Naive thymus-derived CD8-positive, alpha-beta T cell (primary cell): ENCODE results near the gene PTPRF. TPM values are rescaled to one million over a fixed set of nuclear protein-coding genes. Genes with fewer than 3 reads are reported as not detected.

ENCODE experiments used
- ATAC-seq, 2 donors: fragments of 150-1000 bp; cut with Tn5 transposase in 1 of 2; sonication (Bioruptor Pico), chemical (Tn5 transposase) in 1 of 2; 1 replicate in 1 of 2; 2 replicates in 1 of 2; pipeline ENCODE4 v1.10.0; 2021; ENCODE audit warnings: mild to moderate bottlenecking in 2 of 2, moderate library complexity in 2 of 2
- POLR2A ChIA-PET: fragments of 350-600 bp; sonication (Branson Sonifier 250); formaldehyde crosslinking; loops from one replicate; lab custom pipeline; 2021; ENCODE audit warnings: antibody characterized with exemption; lab: Charles Lee
- DNase-seq, 10 donors: peaks; one replicate each; pipeline versions ENCODE4 v3.0.0 to v3.0.0-alpha.2; 2020 to 2022
- H3K27ac Mint-ChIP-seq, 10 donors: one replicate each; pipeline ENCODE4 v1.8.0; 2020 to 2022; ENCODE audit warnings: mild to moderate bottlenecking in 10 of 10, mixed read lengths in 10 of 10, moderate library complexity in 4 of 10, inconsistent platforms in 1 of 10
- H3K27me3 Mint-ChIP-seq, 5 donors: one replicate each; pipeline ENCODE4 v1.8.0; 2021 to 2022; ENCODE audit warnings: mixed read lengths in 5 of 5
- H3K36me3 Mint-ChIP-seq, 3 donors: one replicate each; pipeline ENCODE4 v1.8.0; 2020 to 2022; ENCODE audit warnings: mixed read lengths in 3 of 3, mild to moderate bottlenecking in 2 of 3, inconsistent platforms in 1 of 3
- H3K4me1 Mint-ChIP-seq, 4 donors: one replicate each; pipeline ENCODE4 v1.8.0; 2021 to 2022; ENCODE audit warnings: mixed read lengths in 4 of 4
- H3K4me3 Mint-ChIP-seq, 10 donors: one replicate each; pipeline ENCODE4 v1.8.0; 2020 to 2022; ENCODE audit warnings: mild to moderate bottlenecking in 10 of 10, mixed read lengths in 10 of 10, moderate library complexity in 6 of 10, inconsistent platforms in 1 of 10
- H3K9me3 Mint-ChIP-seq, 9 donors: one replicate each; pipeline ENCODE4 v1.8.0; 2020 to 2022; ENCODE audit warnings: mixed read lengths in 9 of 9, mild to moderate bottlenecking in 3 of 9, inconsistent platforms in 1 of 9, moderate library complexity in 1 of 9
- polyA plus RNA-seq, 3 donors: library from polyadenylated mRNA; unstranded; fragments of 300-500 nt; fragmentation: Illumina TruSeq; gene quantifications; one replicate each; pipeline ENCODE4 v1.2.3, GENCODE V29; 2021
- total RNA-seq, 8 experiments: library from RNA in 2 of 8; stranded (reverse) in 2 of 8; gene quantifications; one replicate each; pipeline ENCODE4 v1.2.3 and lab custom pipeline; 2021 to 2026

The PTPRF gene
- total and polyA plus RNA-seq, 5 experiments from 2014 or later: 0.08 TPM; not detected in 4

DNA sequence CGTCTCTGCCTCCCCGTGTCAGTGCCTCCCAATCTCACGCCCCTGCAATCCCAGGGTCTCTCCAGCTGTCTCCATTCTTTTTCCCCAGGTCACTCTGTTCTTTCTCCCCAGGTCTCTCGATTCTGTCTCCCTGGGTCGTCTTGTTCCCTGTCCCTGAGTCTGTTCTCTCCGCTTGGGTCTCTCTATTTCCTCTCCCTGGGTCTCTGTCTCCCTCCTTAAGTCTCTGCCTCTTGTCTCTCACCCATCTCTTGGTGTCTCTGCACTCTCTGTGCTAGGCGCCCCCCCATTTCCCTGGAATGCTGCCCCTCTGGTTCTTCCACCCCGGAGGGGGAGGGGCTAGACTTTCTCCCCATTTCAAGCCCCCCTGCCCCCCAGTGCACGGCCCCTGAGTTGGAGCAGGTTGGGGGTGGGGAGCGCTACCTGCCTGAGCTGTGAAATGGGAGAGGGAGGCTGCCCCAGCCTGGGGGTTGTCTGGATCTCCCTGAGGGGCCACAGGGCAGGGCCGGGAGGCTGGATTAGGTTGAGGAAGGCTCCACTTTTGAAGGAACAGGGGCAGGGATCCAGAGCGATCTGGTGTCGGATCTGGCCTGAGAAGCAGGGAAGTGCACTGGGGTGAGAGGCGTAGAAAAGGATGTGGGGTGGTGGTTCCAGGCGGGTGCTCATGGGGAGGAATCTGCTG, 1.4 kb downstream of the PTPRF start:
- DNase-seq (no peak), ATAC-seq (no peak)
- H3K4me3 Mint-ChIP-seq: peak overlapping the region; percentile 80 to 98 (median 90)
- POLR2A ChIA-PET: interaction anchor here (0.6 kb wide), 1 partner anchor 25 kb away, joined by 4 read pairs; no protein-coding TSS in a partner anchor
- H3K27ac Mint-ChIP-seq: peak overlapping the region in 8 of 10 donors; percentile 17 to 92 (median 70)
- peaks cover 6 to 25% (median 20%) of the 10 kb centered on the region in 4 donors for H3K4me1 Mint-ChIP-seq
- H3K27me3 Mint-ChIP-seq: peaks cover 33 to 59% (median 42%) of the 10 kb centered on the region in 5 donors
- H3K9me3 Mint-ChIP-seq: no peaks in the 10 kb centered on the region
- peaks cover 0 to 11% (median 0%) of the 10 kb centered on the region in 3 donors for H3K36me3 Mint-ChIP-seq

DNA sequence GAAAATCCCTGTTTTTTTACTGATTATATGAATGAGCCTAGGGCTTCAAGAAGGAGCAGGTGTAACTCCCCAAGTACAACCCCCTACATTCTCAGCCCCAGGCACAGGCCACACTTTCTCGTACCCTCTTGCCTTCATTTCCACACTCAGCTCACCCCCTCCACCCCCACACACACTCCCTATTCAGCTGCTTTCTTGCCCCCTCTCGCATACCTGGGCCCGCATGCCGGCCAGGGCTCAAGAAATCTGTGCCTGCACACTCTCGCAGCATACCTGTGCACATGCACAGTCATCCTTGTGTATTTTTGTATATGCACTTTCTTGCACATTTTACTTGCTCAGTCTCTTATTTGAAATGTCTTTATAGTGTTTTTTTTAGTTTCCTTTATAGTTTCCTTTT, 2.0 kb downstream of the PTPRF start:
- no peaks in the 10 kb centered on the region for H3K9me3 Mint-ChIP-seq
- H3K27ac Mint-ChIP-seq: peak overlapping the region in 3 of 10 donors; percentile 43 to 71 (median 59)
- peaks cover 32 to 59% (median 41%) of the 10 kb centered on the region in 5 donors for H3K27me3 Mint-ChIP-seq
- peaks cover 0 to 11% (median 0%) of the 10 kb centered on the region in 3 donors for H3K36me3 Mint-ChIP-seq
- H3K4me1 Mint-ChIP-seq: peaks cover 9 to 25% (median 21%) of the 10 kb centered on the region in 4 donors
- DNase-seq: no peak
- H3K4me3 Mint-ChIP-seq: peak overlapping the region; percentile 78 to 98 (median 84)
- POLR2A ChIA-PET: no interaction called here
- no peak for ATAC-seq

DNA sequence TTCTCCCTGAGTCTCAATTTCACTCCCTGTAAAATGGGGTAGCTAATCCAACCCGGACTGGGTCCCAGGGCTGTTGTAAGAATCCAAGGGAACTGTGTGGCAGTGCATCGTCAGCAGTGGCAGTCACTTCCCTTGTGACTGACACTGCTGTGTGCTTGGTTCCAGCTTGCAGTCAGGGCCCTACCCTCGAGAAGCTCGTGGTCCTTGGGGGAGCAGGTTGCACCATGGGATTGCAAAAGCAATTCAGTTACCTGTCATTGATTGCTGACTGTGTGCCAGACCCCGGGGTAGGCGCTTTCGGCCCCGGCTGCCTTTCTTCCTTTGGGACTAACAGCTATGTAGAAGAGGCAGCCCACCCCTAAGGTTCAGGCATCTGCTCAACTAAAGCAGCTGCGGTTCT, 2.9 kb downstream of the PTPRF start:
- peak overlapping the region in 1 of 10 donors; percentile 3 for H3K27ac Mint-ChIP-seq
- no peak for DNase-seq

DNA sequence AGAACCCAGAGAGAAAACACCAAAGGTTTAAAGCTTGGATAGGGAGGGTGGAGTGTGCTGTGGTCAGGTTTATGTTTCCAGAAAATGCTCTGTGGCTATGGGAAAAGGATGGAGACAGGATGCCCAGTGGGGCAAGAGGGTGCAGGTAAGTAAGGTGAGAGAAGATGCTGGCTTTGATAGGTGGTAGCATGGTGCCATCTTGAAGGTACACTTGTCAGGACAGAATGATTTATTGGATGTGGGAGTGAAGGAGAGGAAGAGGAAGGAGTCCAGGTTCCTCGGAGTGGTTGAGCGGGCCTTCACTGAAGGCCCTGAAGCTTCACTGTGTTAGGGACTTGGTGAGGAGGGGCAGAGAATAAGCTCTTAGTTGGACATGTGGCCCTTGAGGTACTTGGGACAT, 3.6 kb downstream of the PTPRF start:
- peaks cover 23 to 38% (median 32%) of the 10 kb centered on the region in 4 donors for H3K4me1 Mint-ChIP-seq
- no peaks in the 10 kb centered on the region for H3K9me3 Mint-ChIP-seq
- H3K27me3 Mint-ChIP-seq: peaks cover 28 to 49% (median 30%) of the 10 kb centered on the region in 5 donors
- no peak for ATAC-seq
- POLR2A ChIA-PET: no interaction called here
- no peak overlapping the region for H3K27ac Mint-ChIP-seq
- DNase-seq: no peak
- peaks cover 0 to 11% (median 0%) of the 10 kb centered on the region in 3 donors for H3K36me3 Mint-ChIP-seq
- H3K4me3 Mint-ChIP-seq: peak overlapping the region in 1 of 10 donors; percentile 1

More for the DNA sequence above, 2.9 kb downstream of the PTPRF start:
- Mint-ChIP-seq H3K9me3 (no peaks in the 10 kb centered on the region), H3K27me3 (peaks cover 31 to 55% (median 36%) of the 10 kb centered on the region in 5 donors), H3K4me3 (no peak overlapping the region), H3K36me3 (peaks cover 0 to 11% (median 0%) of the 10 kb centered on the region in 3 donors), H3K4me1 (peaks cover 16 to 34% (median 27%) of the 10 kb centered on the region in 4 donors)
- POLR2A ChIA-PET: no interaction called here
- no peak for ATAC-seq

DNA sequence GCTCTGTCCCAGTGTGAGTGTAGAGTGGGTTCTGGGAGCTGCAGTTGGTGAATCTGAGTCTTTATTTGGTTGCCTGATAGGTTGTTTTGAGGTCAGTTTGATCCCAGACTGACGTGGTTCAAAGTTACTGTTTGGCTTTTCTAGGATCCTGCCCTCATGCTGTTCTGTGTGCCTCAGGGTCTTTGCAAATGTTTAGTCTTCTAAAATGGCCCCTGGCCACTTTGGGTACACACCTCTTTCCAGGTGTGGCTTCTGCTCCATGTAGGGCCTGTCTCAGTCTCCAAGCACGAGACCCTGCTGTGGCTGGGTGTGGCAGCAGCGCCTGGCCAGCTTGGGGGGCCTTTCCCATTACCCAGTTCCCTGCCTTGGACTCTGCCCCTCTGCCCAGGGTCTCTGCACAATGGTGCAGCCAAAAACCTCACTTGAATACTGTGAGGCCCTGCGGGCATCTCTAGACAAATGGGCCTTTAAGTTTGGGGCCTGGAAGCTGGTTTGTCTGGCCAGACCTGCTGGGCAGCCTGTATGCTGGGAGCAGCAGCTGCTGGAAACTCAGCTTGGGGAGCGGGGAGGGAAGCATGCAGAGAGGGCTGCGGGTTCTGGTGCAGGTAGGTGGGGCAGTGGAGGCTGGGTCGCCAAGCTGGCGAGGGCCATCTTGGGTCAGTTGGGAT, 5.6 kb downstream of the PTPRF start:
- Mint-ChIP-seq H3K4me3 (peak overlapping the region in 1 of 10 donors; percentile 22), H3K27me3 (peaks cover 14 to 32% (median 17%) of the 10 kb centered on the region in 5 donors), H3K27ac (peak overlapping the region in 2 of 10 donors; percentile 37 to 39), H3K9me3 (no peaks in the 10 kb centered on the region), H3K4me1 (peaks cover 21 to 29% (median 24%) of the 10 kb centered on the region in 4 donors), H3K36me3 (peaks cover 0 to 7% (median 0%) of the 10 kb centered on the region in 3 donors)
- POLR2A ChIA-PET: interaction anchor here (1.2 kb wide), 1 partner anchor 13 kb away, joined by 3 read pairs; no protein-coding TSS in a partner anchor
- DNase-seq (no peak), ATAC-seq (no peak)

DNA sequence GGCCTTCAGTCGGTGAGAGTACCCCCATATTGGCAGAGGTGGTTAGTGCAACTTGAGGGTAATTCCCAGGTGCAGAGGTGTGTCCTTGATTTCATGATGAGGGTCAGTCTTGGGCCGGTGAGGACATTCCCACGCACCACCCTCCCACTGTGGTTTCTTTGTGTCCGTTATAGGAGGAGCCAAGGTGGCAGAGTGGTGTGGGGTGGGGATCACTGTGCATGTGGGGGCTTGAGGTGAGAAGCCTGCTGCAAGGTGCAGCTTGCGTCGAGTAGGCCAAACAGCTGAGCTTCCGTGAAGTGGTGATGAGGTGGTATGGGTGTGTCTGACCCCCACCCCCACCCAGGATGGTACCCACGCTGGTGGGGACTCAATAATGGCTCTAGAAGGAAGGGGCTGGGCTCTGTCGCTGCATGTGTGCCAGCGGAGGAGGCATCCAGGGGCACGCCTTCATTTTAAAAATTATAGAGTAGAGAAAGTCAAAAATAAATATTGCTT, 6.2 kb downstream of the PTPRF start:
- no peak for ATAC-seq
- H3K9me3 Mint-ChIP-seq: no peaks in the 10 kb centered on the region
- peaks cover 19 to 26% (median 21%) of the 10 kb centered on the region in 4 donors for H3K4me1 Mint-ChIP-seq
- peaks cover 11 to 26% (median 14%) of the 10 kb centered on the region in 5 donors for H3K27me3 Mint-ChIP-seq
- DNase-seq: no peak
- POLR2A ChIA-PET: interaction anchor here (1.2 kb wide), 1 partner anchor 12 kb away, joined by 3 read pairs; no protein-coding TSS in a partner anchor
- H3K27ac Mint-ChIP-seq: no peak overlapping the region
- H3K36me3 Mint-ChIP-seq: peaks cover 0 to 5% (median 0%) of the 10 kb centered on the region in 3 donors
- no peak overlapping the region for H3K4me3 Mint-ChIP-seq

DNA sequence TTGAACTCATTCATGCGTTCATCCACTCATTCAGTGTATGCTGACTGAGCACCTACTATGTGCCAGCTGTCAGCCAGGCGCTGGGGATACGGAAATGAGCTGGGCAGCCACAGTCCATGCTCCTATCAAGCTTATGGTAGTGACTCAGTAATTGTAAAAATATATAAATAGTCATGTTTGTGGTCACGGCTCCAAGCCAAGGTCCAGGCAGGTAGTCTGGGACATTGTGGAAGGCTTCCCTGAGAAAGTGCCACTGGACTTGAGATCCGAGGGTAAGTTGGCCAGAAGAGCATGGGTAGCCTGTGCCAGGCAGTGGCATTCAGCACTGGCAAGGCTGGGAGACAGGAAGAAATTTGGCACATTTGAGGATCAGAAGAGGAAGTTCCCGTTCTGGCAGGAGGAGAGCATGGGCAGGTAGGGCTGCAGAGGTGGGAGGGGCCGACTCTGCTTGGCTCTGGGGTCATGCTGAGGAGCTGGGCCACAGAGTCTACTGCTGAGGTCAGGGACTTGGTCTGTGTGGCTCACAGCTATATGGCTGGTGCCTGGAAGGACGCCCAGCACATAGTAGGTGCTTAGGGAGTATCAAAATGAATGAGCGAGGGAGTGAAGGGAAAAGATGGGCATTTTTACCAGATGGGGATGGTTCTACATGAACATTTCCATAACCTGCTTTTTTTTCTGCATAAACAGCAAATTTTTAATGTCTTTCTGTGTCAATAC, 6.9 kb downstream of the PTPRF start:
- Mint-ChIP-seq H3K36me3 (no peaks in the 10 kb centered on the region), H3K9me3 (no peaks in the 10 kb centered on the region), H3K27ac (peak overlapping the region in 2 of 10 donors; percentile 8 to 13), H3K27me3 (peaks cover 7 to 20% (median 8%) of the 10 kb centered on the region in 5 donors), H3K4me1 (peaks cover 16 to 22% (median 19%) of the 10 kb centered on the region in 4 donors), H3K4me3 (no peak overlapping the region)
- no peak for DNase-seq
- no peak for ATAC-seq
- POLR2A ChIA-PET: interaction anchor here (1.2 kb wide), 1 partner anchor 12 kb away, joined by 3 read pairs; no protein-coding TSS in a partner anchor

DNA sequence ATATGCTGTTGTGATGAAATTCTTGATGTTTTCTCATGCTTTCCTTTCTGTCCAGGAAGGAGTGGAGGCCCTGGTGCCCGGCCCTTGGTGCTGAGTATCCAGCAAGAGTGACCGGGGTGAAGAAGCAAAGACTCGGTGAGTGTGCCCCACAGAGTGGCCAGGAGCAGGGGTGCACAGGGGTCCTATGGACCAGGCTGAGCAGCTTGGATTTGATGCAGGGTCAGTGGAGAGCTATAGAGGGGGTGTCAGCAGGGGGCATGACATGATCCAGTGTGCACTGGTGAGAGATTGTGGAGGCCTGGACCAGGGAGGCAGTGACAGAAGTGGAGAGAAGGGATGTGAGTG, 7.4 kb downstream of the PTPRF start:
- POLR2A ChIA-PET: no interaction called here
- ATAC-seq (no peak), DNase-seq (no peak)
- H3K4me1 Mint-ChIP-seq: peaks cover 16 to 22% (median 19%) of the 10 kb centered on the region in 4 donors
- H3K27ac Mint-ChIP-seq: peak overlapping the region in 1 of 10 donors; percentile 78
- H3K4me3 Mint-ChIP-seq: peak overlapping the region in 1 of 10 donors; percentile 4
- peaks cover 2 to 14% (median 4%) of the 10 kb centered on the region in 5 donors for H3K27me3 Mint-ChIP-seq
- no peaks in the 10 kb centered on the region for H3K36me3 Mint-ChIP-seq
- no peaks in the 10 kb centered on the region for H3K9me3 Mint-ChIP-seq

DNA sequence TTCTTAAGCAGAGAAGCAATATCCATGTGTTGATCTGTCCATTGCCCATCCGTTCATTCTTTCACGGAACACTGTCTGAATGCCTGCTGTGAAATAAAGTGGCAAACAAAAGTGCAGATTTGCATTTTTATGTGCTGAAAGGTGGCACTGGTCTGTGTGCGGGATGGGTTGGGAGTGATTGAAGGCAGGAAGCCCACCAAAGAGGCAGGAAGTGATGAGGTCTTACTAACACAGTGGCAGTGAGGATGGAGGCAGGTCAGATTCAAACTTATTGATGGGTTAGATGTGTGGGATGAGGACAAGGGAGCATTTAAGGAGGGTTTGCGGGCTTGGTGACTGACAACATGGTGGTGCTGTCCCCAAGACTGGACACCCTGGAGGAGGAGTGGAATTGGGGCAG, 8.3 kb downstream of the PTPRF start:
- POLR2A ChIA-PET: no interaction called here
- no peaks in the 10 kb centered on the region for H3K36me3 Mint-ChIP-seq
- H3K27me3 Mint-ChIP-seq: peaks cover 0 to 6% (median 4%) of the 10 kb centered on the region in 5 donors
- ATAC-seq: peak in 1 of 2 donors; percentile 70
- DNase-seq: peak in 2 of 10 donors; percentile 15 to 23
- peak overlapping the region in 3 of 10 donors; percentile 0 to 44 (median 31) for H3K4me3 Mint-ChIP-seq
- H3K9me3 Mint-ChIP-seq: no peaks in the 10 kb centered on the region
- peaks cover 16 to 22% (median 19%) of the 10 kb centered on the region in 4 donors for H3K4me1 Mint-ChIP-seq
- H3K27ac Mint-ChIP-seq: peak overlapping the region in 4 of 10 donors; percentile 0 to 46 (median 1)

DNA sequence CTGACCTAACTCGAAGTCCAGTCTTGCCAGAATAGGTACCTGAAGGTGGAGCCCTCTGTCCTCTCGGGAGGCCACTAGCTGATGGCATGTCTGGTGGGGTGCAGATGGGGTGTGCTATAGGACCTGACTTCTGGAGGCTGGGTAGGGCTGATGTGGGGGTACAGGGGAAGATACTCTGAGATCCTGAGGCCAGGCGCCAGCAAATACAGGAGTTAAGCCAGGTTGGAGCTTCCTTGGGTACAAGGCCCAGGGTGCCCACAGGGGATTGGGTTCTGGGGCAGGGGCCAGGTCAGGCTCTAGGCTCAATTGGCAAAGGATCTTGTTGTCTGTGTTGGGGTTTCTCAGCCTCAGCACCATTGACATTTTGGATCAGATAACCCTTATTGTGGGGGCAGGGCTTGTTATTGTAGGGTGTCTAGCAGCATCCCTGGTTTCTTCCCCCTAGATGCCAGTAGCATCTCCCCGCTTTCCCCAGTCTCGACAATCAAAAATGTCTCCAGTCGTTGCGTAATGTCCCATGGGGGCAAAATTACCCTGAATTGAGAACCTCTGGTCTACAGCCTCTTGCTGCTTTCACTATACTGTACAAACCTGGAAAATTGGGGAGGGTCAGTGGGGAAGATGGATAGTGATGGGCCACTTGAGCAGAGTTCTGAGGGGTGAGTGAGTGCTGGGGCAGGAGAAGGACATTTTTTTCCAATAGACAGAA, 9.2 kb downstream of the PTPRF start:
- POLR2A ChIA-PET: no interaction called here
- H3K4me3 Mint-ChIP-seq: no peak overlapping the region

DNA sequence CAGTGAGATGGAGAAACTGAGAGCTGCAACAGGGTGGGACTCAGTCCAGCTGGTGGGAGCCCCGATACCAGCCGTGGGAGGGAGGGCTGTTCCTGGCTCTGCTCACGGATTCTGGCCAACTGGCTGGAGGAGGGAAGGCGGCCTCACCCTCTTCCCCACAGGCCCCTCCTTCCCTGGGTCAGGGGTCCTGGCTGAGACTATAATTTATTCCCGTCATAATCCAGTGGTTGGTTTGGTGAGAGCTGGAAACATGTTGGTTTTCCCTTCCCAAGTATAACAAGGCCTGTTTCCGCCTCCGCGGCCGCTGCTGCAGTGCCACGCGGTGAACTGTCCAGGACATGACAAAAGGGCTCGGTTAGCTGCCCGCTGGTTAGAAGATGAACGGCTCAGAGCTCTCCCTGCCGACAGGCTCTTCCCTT, 10.0 kb downstream of the PTPRF start:
- Mint-ChIP-seq H3K4me3 (no peak overlapping the region), H3K27me3 (peaks cover 0 to under 1% (median 0%) of the 10 kb centered on the region in 5 donors), H3K27ac (no peak overlapping the region), H3K9me3 (no peaks in the 10 kb centered on the region), H3K36me3 (no peaks in the 10 kb centered on the region), H3K4me1 (peaks cover 16 to 22% (median 19%) of the 10 kb centered on the region in 4 donors)
- DNase-seq: no peak
- no peak for ATAC-seq
- POLR2A ChIA-PET: no interaction called here

More for the DNA sequence above, 9.2 kb downstream of the PTPRF start:
- ATAC-seq: no peak
- no peak for DNase-seq
- H3K36me3 Mint-ChIP-seq: no peaks in the 10 kb centered on the region
- peaks cover 16 to 22% (median 19%) of the 10 kb centered on the region in 4 donors for H3K4me1 Mint-ChIP-seq
- H3K27ac Mint-ChIP-seq: peak overlapping the region in 2 of 10 donors; percentile 19 to 46
- no peaks in the 10 kb centered on the region for H3K9me3 Mint-ChIP-seq
- no peaks in the 10 kb centered on the region for H3K27me3 Mint-ChIP-seq
